Activated CD4-positive, alpha-beta T cell treated with anti-CD3 and anti-CD28 coated beads for 4 hours (primary cell): ENCODE results near the gene EFCAB12.
"Not testable (repeated sequence)": the region's sequence is repeated elsewhere in the genome, so short reads cannot be mapped to it uniquely, and the experiment has no call there.

Experiments
- DNase-seq, 2 donors: peaks; one replicate each; pipeline ENCODE4 v3.0.0-alpha.2; 2020

Gene EFCAB12

GRCh38 chr3:129363356-129363755, 65.1 kb downstream of the EFCAB12 start:
- DNase-seq: not testable (repeated sequence)

GRCh38 chr3:129360705-129361460, 67.6 kb downstream of the EFCAB12 start:
- DNase-seq: no peak

- DNase-seq: no peak
Measured at GRCh38 chr3:129360171-129360611, 68.2 kb downstream of the EFCAB12 start.

GRCh38 chr3:129358772-129359371, 69.6 kb downstream of the EFCAB12 start:
- DNase-seq: no peak

- no peak for DNase-seq
Measured at GRCh38 chr3:129358177-129358771, 70.2 kb downstream of the EFCAB12 start.

- DNase-seq: no peak
Measured at GRCh38 chr3:129357616-129358015, 70.8 kb downstream of the EFCAB12 start.

GRCh38 chr3:129356756-129357425, 71.5 kb downstream of the EFCAB12 start:
- DNase-seq: no peak

- no peak for DNase-seq
Measured at GRCh38 chr3:129353589-129353941, 74.9 kb downstream of the EFCAB12 start.

- DNase-seq: no peak
Measured at GRCh38 chr3:129352650-129353588, 75.5 kb downstream of the EFCAB12 start.

GRCh38 chr3:129352045-129352444, 76.4 kb downstream of the EFCAB12 start:
- no peak for DNase-seq
